IPS-18c (cell line): ENCODE data around the gene GSTT4.
"Not testable (repeated sequence)": the region's sequence is repeated elsewhere in the genome, so short reads cannot be mapped to it uniquely, and the experiment has no call there.

Experiments
- H3K4me3 ChIP-seq: 2 replicates; pipeline ENCODE4 v1.7.0; 2013; ENCODE audit warnings: low read depth, mild to moderate bottlenecking, low read length, moderate library complexity; ENCODE audit not compliant: insufficient read depth
- H3K9me3 ChIP-seq: one replicate; pipeline ENCODE4 v1.6.1; 2013; ENCODE audit warnings: mild to moderate bottlenecking, low read length, moderate library complexity; ENCODE audit not compliant: control insufficient read depth, insufficient read depth

GSTT4 gene

DNA sequence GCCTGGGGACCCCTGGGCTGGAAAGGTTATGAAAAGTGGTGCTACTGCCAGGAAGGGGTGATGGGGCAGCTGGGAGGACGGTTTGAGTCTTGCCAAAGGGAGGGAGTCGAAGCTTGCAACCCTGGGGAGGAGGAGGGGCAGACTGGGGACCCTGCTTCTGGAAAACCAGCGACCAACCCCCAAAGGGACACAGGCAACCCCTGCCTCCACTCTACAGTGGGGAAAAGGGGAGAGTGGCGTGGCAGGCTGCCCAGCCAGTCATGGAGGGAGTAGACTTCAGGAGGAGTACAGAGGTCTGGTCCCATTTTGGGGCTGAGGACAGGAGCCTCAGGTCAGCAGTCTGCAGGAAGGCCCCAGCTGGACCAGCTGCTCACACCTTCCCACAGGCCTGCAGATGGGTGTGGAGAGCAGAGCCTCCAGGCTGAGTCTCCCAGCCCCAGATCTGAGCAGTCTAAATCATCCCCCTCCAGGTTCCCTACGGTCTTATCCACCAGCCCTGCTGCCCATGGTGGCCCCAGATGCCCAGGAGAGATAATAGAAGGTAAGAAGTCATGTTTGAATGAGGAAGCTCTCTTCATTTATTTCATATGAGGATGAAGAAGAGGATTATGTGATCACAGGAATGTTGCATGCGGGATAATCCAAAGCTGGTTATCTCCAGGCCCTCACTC, 34.3 kb downstream of the GSTT4 start:
- Histone ChIP-seq H3K4me3 (no peak overlapping the region), H3K9me3 (no peaks in the 10 kb centered on the region)

DNA sequence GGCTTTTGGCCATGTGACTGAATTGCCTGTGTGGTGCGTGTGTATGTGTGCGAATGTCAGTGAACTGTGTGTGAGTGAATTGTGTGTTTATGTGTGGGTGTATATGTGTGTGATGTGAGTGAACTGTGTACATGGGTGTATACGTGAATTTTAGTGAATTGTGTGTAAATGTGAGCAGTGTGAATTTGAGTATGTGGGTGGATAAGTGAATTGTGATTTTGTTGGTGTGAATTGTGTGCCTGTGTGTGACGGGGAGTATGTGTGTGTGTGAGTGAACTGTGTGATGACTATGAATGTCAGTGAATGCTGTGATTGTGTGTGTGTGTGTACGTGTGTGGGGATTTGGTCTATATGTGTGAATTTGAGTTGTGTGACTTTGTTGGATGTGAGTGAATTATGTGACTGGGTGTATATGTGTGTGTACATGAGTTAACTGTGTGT, 35.0 kb downstream of the GSTT4 start:
- no peak overlapping the region for H3K4me3 ChIP-seq
- no peaks in the 10 kb centered on the region for H3K9me3 ChIP-seq

DNA sequence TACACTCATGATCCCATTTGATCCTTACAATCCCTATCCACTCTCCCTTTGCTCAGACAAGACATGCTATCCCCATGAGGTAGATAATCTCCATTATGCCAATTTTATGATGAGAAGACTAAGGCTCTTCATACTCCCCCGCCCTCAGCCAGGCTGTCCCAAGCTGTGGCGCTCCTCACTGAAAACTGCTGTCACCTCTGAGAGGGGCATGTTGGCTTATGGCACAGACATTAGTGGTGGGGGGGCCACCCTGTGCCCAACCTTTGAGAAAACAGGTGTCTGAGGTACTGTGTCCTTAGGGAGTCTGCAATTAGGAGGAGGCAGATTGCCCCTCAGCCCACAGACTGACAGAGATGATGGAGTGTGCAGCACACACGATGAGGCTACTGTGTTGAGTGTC, 36.2 kb downstream of the GSTT4 start:
- H3K9me3 ChIP-seq: no peaks in the 10 kb centered on the region
- H3K4me3 ChIP-seq: no peak overlapping the region

DNA sequence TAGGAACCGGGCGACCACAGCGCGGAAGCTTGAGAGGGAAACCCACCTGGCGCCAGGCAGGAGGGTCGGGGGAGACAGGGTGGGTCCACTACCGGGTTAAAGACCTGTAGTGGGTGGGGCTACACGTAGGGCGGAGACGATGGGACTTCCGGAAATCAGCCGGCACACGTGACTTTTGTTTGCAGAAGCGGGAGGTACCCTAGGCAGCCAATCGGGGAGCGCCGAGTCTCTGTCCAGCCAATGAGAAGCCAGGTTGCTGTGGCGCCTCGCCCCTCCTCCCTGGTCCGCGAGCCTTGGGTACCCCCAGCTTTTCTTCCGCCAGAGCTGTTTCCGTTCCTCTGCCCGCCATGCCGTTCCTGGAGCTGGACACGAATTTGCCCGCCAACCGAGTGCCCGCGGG, 38.7 kb downstream of the GSTT4 start, which contains the start of gene DDTL:
Gene DDTL, plus strand, starts transcription at position 321 of the 400 bp plus-strand sequence. Its CDS starts 27 bp downstream, at position 348.
- not testable (repeated sequence) for H3K4me3 ChIP-seq, H3K9me3 ChIP-seq

DNA sequence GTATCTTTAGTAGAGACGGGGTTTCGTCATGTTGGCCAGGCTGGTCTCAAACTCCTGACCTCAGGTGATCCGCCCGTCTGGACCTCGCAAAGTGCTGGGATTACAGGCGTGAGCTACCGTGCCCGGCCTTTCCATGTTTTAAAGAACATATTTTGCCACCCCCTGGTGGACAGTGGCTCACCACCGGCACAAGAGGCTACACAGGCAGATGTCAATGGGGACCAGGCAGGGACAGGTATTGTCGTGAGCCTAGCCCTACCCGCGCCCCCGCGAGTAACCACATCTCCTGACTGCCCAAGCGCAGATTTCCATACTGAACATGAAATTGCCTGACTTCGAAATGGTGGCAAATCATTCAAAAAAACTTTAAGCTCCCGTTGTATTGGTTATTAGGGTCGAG, 39.2 kb downstream of the GSTT4 start:
- not testable (repeated sequence) for H3K4me3 ChIP-seq, H3K9me3 ChIP-seq

DNA sequence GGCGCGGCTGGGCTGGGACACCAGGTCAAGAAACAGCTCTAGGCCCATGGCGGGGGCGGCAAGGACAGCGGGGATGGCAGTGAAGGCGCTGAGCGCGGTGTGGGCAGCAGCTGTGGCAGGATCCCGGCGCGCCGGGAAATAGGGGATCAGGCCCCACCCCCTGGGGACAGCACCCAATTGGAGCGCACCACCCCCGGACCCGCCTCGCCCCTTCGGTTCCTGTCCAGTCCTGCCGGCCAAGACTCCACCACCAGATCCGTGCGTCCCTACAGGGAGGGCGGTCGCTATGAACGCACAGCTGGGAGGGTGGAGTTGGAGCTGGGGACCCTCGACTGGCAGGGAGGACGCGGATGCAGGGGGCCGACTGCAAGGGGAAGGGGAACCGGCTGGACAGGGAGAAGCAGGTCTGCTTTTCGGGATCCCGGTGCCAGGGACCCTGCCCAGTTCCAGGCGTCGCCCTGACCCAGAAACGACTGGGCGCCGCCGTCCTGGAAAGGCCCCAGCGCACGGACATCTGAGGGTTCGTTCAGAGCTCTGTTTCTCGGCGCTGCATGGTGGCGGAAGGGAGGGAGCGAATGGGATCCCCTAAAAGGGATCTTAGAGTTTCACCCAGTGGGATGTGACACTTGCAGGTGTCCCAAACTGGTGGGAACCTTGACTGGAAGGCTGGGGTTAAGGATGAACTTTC, 44.0 kb downstream of the GSTT4 start, which contains the start of gene GSTT2B:
Gene GSTT2B, minus strand, starts transcription at position 112 of the 688 bp plus-strand sequence. Its CDS starts 64 bp downstream, at position 48.
- H3K9me3 ChIP-seq, H3K4me3 ChIP-seq: not testable (repeated sequence)

DNA sequence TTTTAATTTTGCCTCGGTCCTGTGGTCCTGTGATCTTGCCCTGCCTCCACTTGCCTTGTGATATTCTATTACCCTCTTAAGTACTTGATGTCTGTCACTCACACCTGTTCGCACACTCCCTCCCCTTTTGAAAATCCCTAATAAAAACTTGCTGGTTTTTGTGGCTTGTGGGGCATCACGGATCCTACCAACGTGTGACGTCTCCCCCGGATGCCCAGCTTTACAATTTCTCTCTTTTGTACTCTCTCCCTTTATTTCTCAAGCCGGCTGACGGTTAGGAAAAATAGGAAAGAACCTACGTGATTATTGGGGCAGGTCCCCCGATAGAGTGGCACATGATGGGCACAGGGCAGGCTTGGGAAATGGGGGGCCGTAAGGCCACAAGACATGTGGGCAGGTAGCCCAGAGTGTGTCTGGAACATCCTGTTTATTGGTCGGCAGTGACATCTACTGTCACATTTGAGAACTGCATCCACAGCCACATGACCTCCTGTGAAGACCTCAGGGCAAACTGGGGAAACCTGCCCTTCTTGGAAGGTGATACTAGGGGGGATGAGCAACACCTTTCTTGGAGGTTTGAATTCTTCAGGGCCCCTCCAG, 48.9 kb downstream of the GSTT4 start:
- H3K4me3 ChIP-seq, H3K9me3 ChIP-seq: not testable (repeated sequence)

DNA sequence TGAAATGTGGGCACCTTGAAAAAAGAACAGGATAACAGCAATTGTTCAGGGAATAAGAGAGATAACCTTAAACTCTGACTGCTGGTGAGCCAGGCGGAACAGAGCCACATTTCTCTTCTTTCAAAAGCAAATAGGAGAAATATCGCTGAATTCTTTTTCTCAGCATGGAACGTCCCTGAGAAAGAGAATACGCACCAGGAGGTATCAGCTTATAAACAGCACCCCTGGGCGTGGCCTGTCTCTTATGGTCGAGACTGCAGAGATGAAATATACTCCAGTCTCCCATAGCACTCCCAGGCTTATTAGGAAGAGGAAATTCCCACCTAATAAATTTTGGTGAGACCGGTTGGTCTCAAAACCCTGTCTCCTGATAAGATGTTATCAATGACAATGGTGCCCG, 49.4 kb downstream of the GSTT4 start:
- H3K4me3 ChIP-seq, H3K9me3 ChIP-seq: not testable (repeated sequence)

DNA sequence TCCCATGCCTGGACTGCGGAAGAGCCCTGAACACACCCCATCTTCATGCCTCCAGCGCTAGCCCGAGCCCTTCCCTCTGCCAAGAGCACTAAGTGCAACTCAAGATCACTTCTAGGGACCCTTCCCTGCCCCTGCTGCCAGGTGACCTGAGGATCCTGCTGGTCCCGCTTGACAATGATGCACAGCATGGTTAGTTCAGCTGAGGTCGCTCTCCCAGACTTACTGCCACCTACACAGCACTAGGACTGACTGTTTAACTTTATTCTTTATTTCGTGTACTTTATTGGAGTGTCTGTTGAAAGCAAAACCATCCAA, 50.3 kb downstream of the GSTT4 start:
- not testable (repeated sequence) for H3K9me3 ChIP-seq, H3K4me3 ChIP-seq

DNA sequence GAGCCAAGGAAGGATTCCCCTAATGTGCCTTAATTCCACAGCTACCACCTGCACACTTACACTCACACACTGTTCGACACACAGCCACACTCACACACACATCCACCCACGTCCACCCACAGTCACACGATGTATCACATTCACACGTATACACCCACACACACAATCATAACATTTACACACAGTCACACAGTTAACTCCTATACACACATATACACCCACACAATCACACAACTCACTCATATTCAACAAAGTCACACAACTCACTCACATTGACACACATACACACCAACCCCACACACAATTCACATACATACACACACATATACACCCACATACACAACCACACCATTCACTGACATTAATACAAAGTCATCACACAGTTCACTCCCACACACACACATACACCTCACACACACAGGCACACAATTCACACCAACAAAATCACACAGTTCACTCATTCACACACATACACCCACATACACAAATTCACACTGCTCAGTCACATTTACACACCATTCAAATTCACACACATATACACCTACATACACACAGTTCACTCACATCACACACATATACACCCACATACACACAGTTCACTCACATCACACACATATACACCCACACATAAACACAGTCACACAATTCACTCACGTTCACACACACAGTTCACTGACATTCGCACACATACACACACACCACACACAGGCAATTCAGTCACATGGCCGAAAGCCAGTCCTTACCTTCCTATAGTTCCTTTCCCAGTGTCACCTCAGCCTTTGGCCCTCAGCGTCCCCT, 50.9 kb downstream of the GSTT4 start:
- H3K4me3 ChIP-seq, H3K9me3 ChIP-seq: not testable (repeated sequence)

DNA sequence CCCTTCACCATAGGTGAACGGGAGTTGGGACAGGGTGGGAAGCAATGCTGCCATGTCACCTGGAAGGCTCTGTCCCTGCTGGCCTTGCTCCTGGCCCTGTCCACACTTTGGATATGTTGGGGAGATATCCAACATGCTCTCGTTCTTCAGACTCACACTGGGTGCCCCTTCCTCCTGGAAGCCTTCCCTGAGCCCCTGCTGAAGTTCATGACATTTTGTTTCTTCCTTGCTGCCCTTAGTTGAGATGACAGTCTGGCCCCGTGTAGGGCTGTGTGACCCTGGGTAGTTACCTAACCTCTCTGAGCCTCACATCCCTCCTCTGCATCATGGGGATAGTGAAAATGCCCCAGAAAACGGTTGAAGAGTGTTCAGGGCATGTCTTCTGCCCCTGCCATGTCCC, 51.8 kb downstream of the GSTT4 start:
- not testable (repeated sequence) for H3K4me3 ChIP-seq, H3K9me3 ChIP-seq

DNA sequence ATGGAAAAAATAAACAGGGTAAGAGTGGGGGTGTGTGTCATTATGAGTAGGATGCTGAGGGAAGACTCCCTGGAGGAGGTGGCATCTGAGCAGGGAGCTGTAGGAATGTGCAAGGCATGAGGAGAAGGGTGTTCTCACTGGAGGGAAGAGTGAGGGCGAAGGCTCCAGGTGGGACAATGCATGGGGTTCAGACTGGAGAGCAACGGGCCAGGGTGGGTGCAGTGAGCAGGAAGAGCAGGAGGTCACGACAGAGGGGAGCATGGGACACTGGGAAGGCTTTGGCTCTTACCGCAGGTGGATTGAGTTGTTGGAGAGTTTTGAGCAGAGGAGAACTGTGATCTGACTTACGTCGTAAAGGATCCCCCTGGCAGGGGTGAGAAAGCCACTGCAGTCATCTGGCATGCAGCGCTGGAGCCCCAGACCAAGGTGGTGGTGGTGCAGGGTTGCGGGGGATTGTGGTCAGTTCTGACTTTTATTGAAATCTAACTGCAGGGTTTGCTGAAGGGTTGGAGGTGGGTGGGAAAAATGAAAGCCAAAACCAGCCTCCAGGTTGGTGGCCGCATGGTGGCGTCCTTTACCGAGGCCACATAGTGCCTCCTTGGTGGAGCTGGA, 52.4 kb downstream of the GSTT4 start:
- H3K9me3 ChIP-seq, H3K4me3 ChIP-seq: not testable (repeated sequence)

DNA sequence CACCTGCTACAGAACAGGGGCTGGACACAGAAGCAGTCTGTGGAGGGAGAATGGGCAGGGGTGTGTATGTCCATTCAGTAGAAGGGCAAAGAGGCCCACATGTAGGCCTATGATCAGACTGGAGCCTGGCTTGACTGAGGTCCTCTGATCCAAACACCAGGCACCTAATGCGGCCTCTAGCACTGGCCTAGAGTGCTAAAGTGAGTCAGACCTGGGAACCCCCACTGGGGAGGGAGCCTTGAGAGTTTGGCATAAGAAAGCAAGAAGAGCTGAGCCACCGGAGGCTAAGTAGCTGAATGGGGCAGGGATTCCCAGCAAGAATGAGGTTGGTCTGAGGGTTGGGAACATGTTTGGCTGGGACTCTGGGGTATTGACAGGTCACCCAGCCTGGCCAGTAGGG, 53.9 kb downstream of the GSTT4 start:
- H3K9me3 ChIP-seq, H3K4me3 ChIP-seq: not testable (repeated sequence)

DNA sequence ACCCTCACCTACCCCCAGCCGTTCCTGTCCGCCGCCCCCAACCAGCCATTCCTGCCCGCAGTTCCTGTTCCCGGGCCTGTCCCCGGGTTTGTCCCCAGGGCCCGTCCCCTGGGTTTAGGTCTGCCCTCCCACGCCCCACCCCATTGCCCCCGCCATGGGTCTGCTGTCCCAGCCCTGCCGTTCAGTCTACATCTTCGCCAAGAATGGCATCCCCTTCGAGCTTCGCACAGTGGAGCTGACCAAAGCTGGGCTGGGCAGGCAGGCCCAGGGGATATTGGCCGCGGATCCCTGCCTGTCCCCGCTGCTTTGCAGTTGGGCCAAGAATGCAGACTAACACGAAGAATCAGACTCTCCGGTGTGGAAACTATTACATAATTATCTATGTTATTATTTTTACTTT, 55.5 kb downstream of the GSTT4 start:
- H3K9me3 ChIP-seq, H3K4me3 ChIP-seq: not testable (repeated sequence)
